ENCODE data around the gene ZNF664. TPM values are rescaled to one million over a fixed set of nuclear protein-coding genes. Genes with fewer than 3 reads are reported as not detected.

ZNF664 gene
- total and polyA plus RNA-seq, 10 of the 15 experiments (the other 5 are each of a cell fraction or from before 2014, with no cell fraction given) = 1.8 to 65.6 (median 30.8) TPM

GRCh38 chr12:123929946-123930583 is 43.0 kb upstream of the ZNF664 start:
- CTCF ChIA-PET = interaction anchor here (0.5 to 1.5 kb wide), 3 partner anchors 9 to 1114 kb away, joined by 3 to 5 read pairs (median 3); no protein-coding TSS in a partner anchor
- no peak overlapping the region for H3K4me2 ChIP-seq (ENCODE audit: control insufficient read depth, insufficient read depth)
- FAIRE-seq (no peak), DNase-seq (ENCODE audit: low read depth, low spot score) (no peak), ATAC-seq (no peak)
- no peaks in the 10 kb centered on the region for H3K79me2 ChIP-seq (ENCODE audit: control insufficient read depth, insufficient read depth, low read length)
- no peak for TF ChIP-seq IRF4 (IDR thresholded peaks at IDR 0.05; ENCODE audit: low read depth, low read length)
- TF ChIP-seq USF1 (IDR thresholded peaks at IDR 0.05; ENCODE audit: borderline replicate concordance, extremely low read length, insufficient read depth, low read depth, low read length) = no peak
- TF ChIP-seq SIN3A (IDR thresholded peaks at IDR 0.05; ENCODE audit: low read depth, low read length) = no peak
- TF ChIP-seq ZNF384 (IDR thresholded peaks at IDR 0.05; ENCODE audit: borderline replicate concordance, low read depth, low read length) = no peak
- no peak for TF ChIP-seq USF2 (IDR thresholded peaks at IDR 0.05; ENCODE audit: borderline replicate concordance, low read depth, low read length)
- TF ChIP-seq JUNB (IDR thresholded peaks at IDR 0.05) = no peak
- TF ChIP-seq EGR1 (IDR thresholded peaks at IDR 0.05; ENCODE audit: borderline replicate concordance in 1 of 2, low read depth in 2 of 2, low read length in 2 of 2) = no peak
- no peak for TF ChIP-seq ZBTB40 (IDR thresholded peaks at IDR 0.05; ENCODE audit: borderline replicate concordance)
- TF ChIP-seq FOS (IDR thresholded peaks at IDR 0.05; ENCODE audit: borderline replicate concordance, extremely low read depth, insufficient read length) = no peak
- TF ChIP-seq PKNOX1 (IDR thresholded peaks at IDR 0.05) = no peak
- no peak for TF ChIP-seq STAT3 (IDR thresholded peaks at IDR 0.05; ENCODE audit: low read depth, low read length)
- TF ChIP-seq IKZF1 (conservative IDR thresholded peaks at IDR 0.05) = no peak
- no peak for TF ChIP-seq NFXL1 (IDR thresholded peaks at IDR 0.05; ENCODE audit: borderline replicate concordance)
- TF ChIP-seq MYC (IDR thresholded peaks at IDR 0.05; ENCODE audit: insufficient read depth, insufficient read length, insufficient replicate concordance, low read length, severe bottlenecking) = no peak
- H3K27ac ChIP-seq (ENCODE audit: control insufficient read depth, insufficient read depth) = no peak overlapping the region
- no peaks in the 10 kb centered on the region for H3K9me3 ChIP-seq (replicated peaks; ENCODE audit: control insufficient read depth, insufficient read depth, low read length)
- BruUV-seq (replicated peaks) = no TSS peak
- H3K9ac ChIP-seq (ENCODE audit: control insufficient read depth, insufficient read depth, low read length) = no peak overlapping the region
- 46% methylated on average over 9 of the region's 9 CpGs for WGBS (ENCODE audit: insufficient coverage, insufficient replicate concordance, low lambda C conversion rate, missing lambda C conversion rate)
- no peaks in the 10 kb centered on the region for H3K36me3 ChIP-seq (ENCODE audit: control insufficient read depth in 2 of 2, insufficient read depth in 2 of 2, low read length in 1 of 2)
- H2AFZ ChIP-seq (ENCODE audit: control insufficient read depth, low read depth, low read length) = no peak overlapping the region
- intact Hi-C loops (cut with micrococcal nuclease; ENCODE audit: unreplicated experiment) (no loop called here), in situ Hi-C loops (cut with MboI) (no loop called here)
- no peaks in the 10 kb centered on the region for H4K20me1 ChIP-seq (ENCODE audit: control insufficient read depth, insufficient read depth)
- H3K27me3 ChIP-seq (replicated peaks in 1 of 2; ENCODE audit: control insufficient read depth in 2 of 2, insufficient read depth in 2 of 2, low read length in 1 of 2) = peaks cover 0 to 1% of the 10 kb centered on the region in 2 experiments; a peak in 3 of 4 replicates
- RAD21 ChIA-PET (ENCODE audit: unreplicated experiment) = no interaction called here
- no peaks in the 10 kb centered on the region for H3K4me1 ChIP-seq (ENCODE audit: control insufficient read depth, insufficient read depth, low read length)
- POLR2A ChIA-PET = no interaction called here
- H3K4me3 ChIP-seq = no peak overlapping the region
- SMC1A ChIA-PET (ENCODE audit: uncharacterized antibody, unreplicated experiment) = interaction anchor here (0.9 kb wide), 2 partner anchors 12 to 24 kb away, joined by 3 to 4 read pairs; no protein-coding TSS in a partner anchor

Measured in GM12878 (cell line).